ENCODE data around the gene LIMS2.

- TF ChIP-seq POLR2AphosphoS5 (IDR thresholded peaks at IDR 0.05) (no peak), CTCF (IDR thresholded peaks at IDR 0.05) (no peak), POLR2A (IDR thresholded peaks at IDR 0.05) (no peak), EP300 (IDR thresholded peaks at IDR 0.05; ENCODE audit: low read depth) (no peak)
Observed at GRCh38 chr2:127703282-127703681, 28.0 kb upstream of the LIMS2 start.

Measured in transverse colon (tissue), 4 donors.